ENCODE results near the gene GPR31.

The GPR31 gene

GRCh38 chr6:167119670-167120582, 37.9 kb downstream of the GPR31 start:
- DNase-seq: no peak

GRCh38 chr6:167118839-167119238, 38.9 kb downstream of the GPR31 start:
- no peak for DNase-seq

- no peak for DNase-seq
Measured at GRCh38 chr6:167118006-167118405, 39.8 kb downstream of the GPR31 start.

- DNase-seq: no peak
Measured at GRCh38 chr6:167116838-167117228, 40.9 kb downstream of the GPR31 start.

GRCh38 chr6:167116109-167116837, 41.5 kb downstream of the GPR31 start:
- no peak for DNase-seq

- DNase-seq: no peak
Measured at GRCh38 chr6:167115054-167115453, 42.7 kb downstream of the GPR31 start.

GRCh38 chr6:167113935-167114910, 43.6 kb downstream of the GPR31 start:
- peak in 1 of 56 donors; percentile 16 for DNase-seq

GRCh38 chr6:167113047-167113754, 44.6 kb downstream of the GPR31 start:
- DNase-seq: no peak

GRCh38 chr6:167112421-167112820, 45.4 kb downstream of the GPR31 start:
- no peak for DNase-seq

GRCh38 chr6:167111597-167111996, 46.2 kb downstream of the GPR31 start:
- DNase-seq: no peak

- DNase-seq: no peak
Measured at GRCh38 chr6:167109651-167110050, 48.1 kb downstream of the GPR31 start.

GRCh38 chr6:167108278-167108677, 49.5 kb downstream of the GPR31 start:
- no peak for DNase-seq

- no peak for DNase-seq
Measured at GRCh38 chr6:167107787-167108186, 50.0 kb downstream of the GPR31 start.

- no peak for DNase-seq
Measured at GRCh38 chr6:167106406-167106805, 51.4 kb downstream of the GPR31 start.

All from amygdala (tissue), 56 donors.